Measurements from ENCODE around the gene NPTX2.

GRCh38 chr7:98613601-98614425, 3.3 kb upstream of the NPTX2 start:
- TF ChIP-seq POLR2AphosphoS5 (IDR thresholded peaks at IDR 0.05; ENCODE audit: borderline replicate concordance, low read depth, low read length) (no peak), EZH2 (IDR thresholded peaks at IDR 0.05) (no peak), FOXP2 (optimal IDR thresholded peaks at IDR 0.05; ENCODE audit: control extremely low read depth, extremely low read length, insufficient read depth) (no peak)
